Fibroblast of villous mesenchyme (primary cell): ENCODE measurements around the gene NRDC. TPM values are rescaled to one million over a fixed set of nuclear protein-coding genes. Genes with fewer than 3 reads are reported as not detected.

Source experiments
- DNase-seq: peaks from one replicate; pipeline ENCODE4 v3.0.0-alpha.2; 2010; ENCODE audit warnings: low read depth
- H3K4me3 ChIP-seq: 2 replicates; pipeline ENCODE4 v1.5.1; 2011; ENCODE audit warnings: low read depth, mild to moderate bottlenecking, low read length
- total RNA-seq: library from RNA; depleted of rRNA; stranded (reverse); fragments of >200 nt; gene quantifications from 2 replicates; pipeline ENCODE4 v1.2.3, GENCODE V29; 2012
- TF ChIP-seq, protein P1 (sequence below): IDR thresholded peaks from 2 replicates; pipeline ENCODE4 v1.5.1; 2012; ENCODE audit warnings: low read depth, mild to moderate bottlenecking, low read length; ENCODE audit not compliant: insufficient read depth

Gene NRDC
- total RNA-seq, 1 donor: 112 TPM

DNA sequence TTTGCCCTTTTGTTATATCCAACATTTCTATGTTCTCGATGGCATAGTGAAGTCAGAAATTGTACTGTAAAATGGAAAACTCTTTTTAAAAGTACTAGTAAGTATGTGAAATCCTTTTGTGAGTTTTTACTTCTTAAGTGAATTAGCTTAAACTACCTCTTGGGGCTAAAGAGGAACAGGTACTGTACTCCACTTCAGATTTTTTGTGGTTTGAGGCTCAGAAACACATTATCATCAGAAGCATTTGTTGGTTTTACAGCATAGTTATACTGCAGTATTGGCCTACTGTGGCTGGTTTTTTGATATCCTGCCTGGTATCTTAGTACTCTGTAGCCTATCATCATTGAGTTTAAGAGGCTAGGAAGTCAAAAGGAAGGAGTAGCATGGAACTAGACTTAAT lies 117.2 kb downstream of the NRDC start:
- no peak overlapping the region for H3K4me3 ChIP-seq
- DNase-seq: no peak
- TF ChIP-seq, protein P1, sequence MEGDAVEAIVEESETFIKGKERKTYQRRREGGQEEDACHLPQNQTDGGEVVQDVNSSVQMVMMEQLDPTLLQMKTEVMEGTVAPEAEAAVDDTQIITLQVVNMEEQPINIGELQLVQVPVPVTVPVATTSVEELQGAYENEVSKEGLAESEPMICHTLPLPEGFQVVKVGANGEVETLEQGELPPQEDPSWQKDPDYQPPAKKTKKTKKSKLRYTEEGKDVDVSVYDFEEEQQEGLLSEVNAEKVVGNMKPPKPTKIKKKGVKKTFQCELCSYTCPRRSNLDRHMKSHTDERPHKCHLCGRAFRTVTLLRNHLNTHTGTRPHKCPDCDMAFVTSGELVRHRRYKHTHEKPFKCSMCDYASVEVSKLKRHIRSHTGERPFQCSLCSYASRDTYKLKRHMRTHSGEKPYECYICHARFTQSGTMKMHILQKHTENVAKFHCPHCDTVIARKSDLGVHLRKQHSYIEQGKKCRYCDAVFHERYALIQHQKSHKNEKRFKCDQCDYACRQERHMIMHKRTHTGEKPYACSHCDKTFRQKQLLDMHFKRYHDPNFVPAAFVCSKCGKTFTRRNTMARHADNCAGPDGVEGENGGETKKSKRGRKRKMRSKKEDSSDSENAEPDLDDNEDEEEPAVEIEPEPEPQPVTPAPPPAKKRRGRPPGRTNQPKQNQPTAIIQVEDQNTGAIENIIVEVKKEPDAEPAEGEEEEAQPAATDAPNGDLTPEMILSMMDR: no peak

DNA sequence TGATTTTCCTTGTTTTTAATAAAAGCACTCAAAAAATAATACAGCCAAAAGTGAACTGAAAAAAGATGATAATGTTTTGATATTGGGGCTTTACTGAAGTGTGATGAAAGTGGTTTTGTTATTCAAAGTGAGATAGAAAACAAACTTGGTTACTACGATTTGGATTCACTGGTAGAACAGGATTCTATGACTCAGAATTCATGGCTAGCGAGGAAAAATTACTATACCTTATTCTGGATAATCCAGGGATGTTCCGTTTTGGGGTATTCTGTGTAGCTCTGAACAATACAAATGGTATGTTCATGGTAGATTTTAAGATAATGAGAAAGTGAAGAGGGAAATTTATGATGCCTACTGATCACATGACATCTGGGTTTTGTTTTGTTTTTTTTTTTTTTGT lies 117.7 kb downstream of the NRDC start:
- no peak overlapping the region for H3K4me3 ChIP-seq
- TF ChIP-seq, protein P1: no peak
- DNase-seq: no peak

DNA sequence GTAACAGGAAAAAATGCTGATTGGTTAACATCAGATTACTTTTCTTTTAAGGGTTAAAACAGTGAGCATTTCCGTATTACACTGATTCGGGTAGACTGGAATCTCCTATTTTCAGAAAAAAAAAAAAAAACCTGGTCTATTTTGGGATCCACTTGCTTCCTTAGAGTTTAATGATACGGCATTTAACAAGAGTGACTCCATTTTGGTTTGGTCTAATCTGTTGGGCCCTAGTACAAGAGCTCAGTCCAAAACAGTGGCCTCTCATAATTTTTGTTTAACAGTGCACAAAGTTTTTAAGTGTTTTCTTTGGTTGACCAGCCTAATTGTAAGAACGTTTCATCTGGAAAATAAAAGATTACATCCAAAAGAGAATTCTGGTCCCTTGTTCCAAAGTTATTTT lies 120.2 kb downstream of the NRDC start:
- TF ChIP-seq, protein P1: no peak
- DNase-seq: no peak
- H3K4me3 ChIP-seq: no peak overlapping the region

DNA sequence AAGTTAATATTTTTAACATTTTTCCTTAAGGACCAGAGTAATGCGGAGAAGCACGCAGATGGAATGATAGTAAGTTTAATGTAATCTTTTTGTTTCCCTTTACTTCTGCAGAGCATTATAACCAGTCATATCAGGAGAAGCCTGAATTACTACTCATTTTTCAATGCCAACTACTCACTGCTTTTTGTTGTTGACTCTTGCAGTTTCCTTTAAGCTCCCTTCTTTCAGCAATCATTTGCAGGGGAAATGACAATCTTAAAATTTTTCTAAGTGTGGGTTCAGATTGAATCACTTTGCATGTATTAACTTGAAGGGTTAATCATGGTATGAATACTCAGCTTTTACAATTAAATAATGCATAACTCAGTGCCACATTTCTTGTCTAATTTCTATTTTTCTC lies 122.2 kb downstream of the NRDC start:
- no peak overlapping the region for H3K4me3 ChIP-seq
- no peak for DNase-seq
- TF ChIP-seq, protein P1: no peak

DNA sequence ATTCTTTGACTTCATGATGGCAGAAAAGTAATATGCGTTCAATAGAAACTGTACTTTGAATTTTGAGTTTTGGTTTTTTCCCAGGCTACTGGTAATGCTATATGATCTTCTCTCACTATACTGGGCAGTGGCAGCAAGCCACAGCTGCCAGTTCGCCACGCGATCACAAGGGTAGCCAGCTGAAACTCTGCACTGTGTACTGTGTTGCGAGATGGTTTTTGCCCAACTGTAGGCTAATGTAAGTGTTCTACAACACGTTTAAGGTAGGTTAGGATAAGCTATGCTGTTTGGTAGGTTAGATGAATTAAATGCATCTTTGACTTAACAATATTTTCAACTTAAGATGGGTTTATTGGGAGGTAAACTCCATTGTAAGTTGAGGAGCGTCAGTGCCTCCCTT lies 123.1 kb downstream of the NRDC start:
- DNase-seq: no peak
- TF ChIP-seq, protein P1: no peak

DNA sequence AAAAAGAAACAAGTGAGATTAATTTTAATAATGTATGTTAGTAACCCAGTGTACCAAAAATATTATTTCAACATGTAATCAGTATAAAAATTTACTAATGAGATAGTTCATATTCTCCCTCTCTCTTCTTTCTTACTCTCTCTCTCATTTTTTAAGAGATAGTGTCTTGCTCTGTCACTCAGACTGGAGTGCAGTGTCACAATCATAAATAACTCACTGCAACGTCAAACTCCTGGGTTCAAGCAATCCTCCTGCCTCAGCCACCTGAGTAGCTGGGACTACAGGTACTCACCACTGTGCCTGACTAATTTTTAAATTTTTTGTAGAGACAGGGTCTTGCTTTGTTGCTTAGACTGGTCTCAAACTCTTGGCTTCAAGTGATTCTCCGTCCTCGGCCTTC lies 123.9 kb downstream of the NRDC start:
- no peak for DNase-seq
- H3K4me3 ChIP-seq: no peak overlapping the region
- TF ChIP-seq, protein P1: no peak

More for the DNA sequence above, 123.1 kb downstream of the NRDC start:
- H3K4me3 ChIP-seq: no peak overlapping the region

DNA sequence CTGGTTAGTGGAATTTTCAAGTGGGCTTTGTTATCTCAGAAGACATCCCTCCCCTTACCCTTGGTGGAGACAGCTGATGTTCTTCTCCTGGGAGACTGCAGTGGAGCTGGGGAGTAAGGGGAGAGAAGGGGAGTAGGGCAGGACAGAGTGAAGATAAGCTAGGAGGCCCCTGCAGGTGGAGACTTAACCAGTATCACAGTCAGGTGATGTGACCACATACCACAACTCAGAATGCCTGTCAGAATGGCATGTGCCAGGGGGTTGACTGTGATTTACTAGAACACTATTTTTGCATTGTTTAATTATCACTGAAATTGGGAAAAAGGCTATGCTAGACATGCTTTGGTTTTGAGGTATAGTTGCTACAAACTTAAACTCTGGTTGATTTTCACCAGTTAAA lies 124.6 kb downstream of the NRDC start:
- DNase-seq: no peak
- TF ChIP-seq, protein P1: no peak
- H3K4me3 ChIP-seq: no peak overlapping the region
